ENCODE measurements around the gene GALNT18. TPM values are rescaled to one million over a fixed set of nuclear protein-coding genes. Genes with fewer than 3 reads are reported as not detected.

Gene GALNT18
- total RNA-seq, 1 donor from 2014 or later: 22.1 TPM

- DNase-seq (ENCODE audit: extremely low spot score in 2 of 2): no peak
- H3K4me3 ChIP-seq: no peak overlapping the region
- TF ChIP-seq, protein P1, sequence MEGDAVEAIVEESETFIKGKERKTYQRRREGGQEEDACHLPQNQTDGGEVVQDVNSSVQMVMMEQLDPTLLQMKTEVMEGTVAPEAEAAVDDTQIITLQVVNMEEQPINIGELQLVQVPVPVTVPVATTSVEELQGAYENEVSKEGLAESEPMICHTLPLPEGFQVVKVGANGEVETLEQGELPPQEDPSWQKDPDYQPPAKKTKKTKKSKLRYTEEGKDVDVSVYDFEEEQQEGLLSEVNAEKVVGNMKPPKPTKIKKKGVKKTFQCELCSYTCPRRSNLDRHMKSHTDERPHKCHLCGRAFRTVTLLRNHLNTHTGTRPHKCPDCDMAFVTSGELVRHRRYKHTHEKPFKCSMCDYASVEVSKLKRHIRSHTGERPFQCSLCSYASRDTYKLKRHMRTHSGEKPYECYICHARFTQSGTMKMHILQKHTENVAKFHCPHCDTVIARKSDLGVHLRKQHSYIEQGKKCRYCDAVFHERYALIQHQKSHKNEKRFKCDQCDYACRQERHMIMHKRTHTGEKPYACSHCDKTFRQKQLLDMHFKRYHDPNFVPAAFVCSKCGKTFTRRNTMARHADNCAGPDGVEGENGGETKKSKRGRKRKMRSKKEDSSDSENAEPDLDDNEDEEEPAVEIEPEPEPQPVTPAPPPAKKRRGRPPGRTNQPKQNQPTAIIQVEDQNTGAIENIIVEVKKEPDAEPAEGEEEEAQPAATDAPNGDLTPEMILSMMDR (IDR thresholded peaks at IDR 0.05): no peak
- TF ChIP-seq POLR2A (IDR thresholded peaks at IDR 0.05) (no peak), POLR2AphosphoS5 (IDR thresholded peaks at IDR 0.05; ENCODE audit: insufficient read depth in 1 of 2, low read depth in 1 of 2) (no peak)
- no peaks in the 10 kb centered on the region for H3K36me3 ChIP-seq
- H3K27me3 ChIP-seq: no peaks in the 10 kb centered on the region
- intact Hi-C loops (cut with DNase I): no loop called here
- H3K9me3 ChIP-seq: no peaks in the 10 kb centered on the region
- H3K27ac ChIP-seq: no peak overlapping the region
- no peaks in the 10 kb centered on the region for H3K4me1 ChIP-seq
These were observed 135.8 kb downstream of the GALNT18 start for GRCh38 chr11:11486002-11486401.

DNA sequence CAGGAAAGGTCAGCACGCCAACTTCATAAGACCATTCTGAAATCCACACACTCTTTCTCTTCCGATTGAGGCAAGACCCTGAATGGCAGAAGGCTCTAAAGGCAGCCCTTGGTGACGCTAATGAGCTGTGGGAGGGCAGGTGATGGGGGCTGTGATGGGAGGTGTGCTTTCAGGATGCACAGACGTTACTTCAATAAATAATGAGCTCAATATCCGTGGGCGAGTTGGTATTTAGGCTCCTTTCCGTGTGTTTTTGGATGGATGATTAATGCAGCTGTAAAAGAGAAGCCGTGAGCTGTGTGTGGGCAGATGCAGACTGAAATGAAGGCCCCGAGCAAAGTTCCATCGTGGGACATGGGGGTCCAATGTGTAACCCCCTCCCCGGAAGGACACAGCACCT lies 138.2 kb downstream of the GALNT18 start:
- Histone ChIP-seq H3K27me3 (no peaks in the 10 kb centered on the region), H3K4me3 (no peak overlapping the region), H3K36me3 (no peaks in the 10 kb centered on the region), H3K9me3 (no peaks in the 10 kb centered on the region), H3K4me1 (no peaks in the 10 kb centered on the region), H3K27ac (no peak overlapping the region)
- intact Hi-C loops (cut with DNase I): no loop called here
- TF ChIP-seq POLR2AphosphoS5 (IDR thresholded peaks at IDR 0.05; ENCODE audit: insufficient read depth in 1 of 2, low read depth in 1 of 2): no peak
- no peak for TF ChIP-seq POLR2A (IDR thresholded peaks at IDR 0.05)
- TF ChIP-seq, protein P1 (IDR thresholded peaks at IDR 0.05): no peak
- no peak for DNase-seq (ENCODE audit: extremely low spot score in 2 of 2)

- no peak for DNase-seq (ENCODE audit: extremely low spot score in 2 of 2)
- Histone ChIP-seq H3K36me3 (no peaks in the 10 kb centered on the region), H3K9me3 (no peaks in the 10 kb centered on the region), H3K27me3 (no peaks in the 10 kb centered on the region), H3K27ac (no peak overlapping the region), H3K4me3 (no peak overlapping the region), H3K4me1 (no peaks in the 10 kb centered on the region)
- TF ChIP-seq POLR2A (IDR thresholded peaks at IDR 0.05): no peak
- intact Hi-C loops (cut with DNase I): no loop called here
These were observed 139.1 kb downstream of the GALNT18 start for GRCh38 chr11:11482730-11483129.

- intact Hi-C loops (cut with DNase I): no loop called here
- no peaks in the 10 kb centered on the region for H3K4me1 ChIP-seq
- TF ChIP-seq POLR2AphosphoS5 (IDR thresholded peaks at IDR 0.05; ENCODE audit: insufficient read depth in 1 of 2, low read depth in 1 of 2) (no peak), POLR2A (IDR thresholded peaks at IDR 0.05) (no peak)
- TF ChIP-seq, protein P1 (IDR thresholded peaks at IDR 0.05): no peak
- H3K9me3 ChIP-seq: no peaks in the 10 kb centered on the region
- H3K4me3 ChIP-seq: no peak overlapping the region
- no peaks in the 10 kb centered on the region for H3K27me3 ChIP-seq
- DNase-seq (ENCODE audit: extremely low spot score in 2 of 2): no peak
- H3K27ac ChIP-seq: no peak overlapping the region
- no peaks in the 10 kb centered on the region for H3K36me3 ChIP-seq
These were observed 140.4 kb downstream of the GALNT18 start for GRCh38 chr11:11481371-11481770.

DNA sequence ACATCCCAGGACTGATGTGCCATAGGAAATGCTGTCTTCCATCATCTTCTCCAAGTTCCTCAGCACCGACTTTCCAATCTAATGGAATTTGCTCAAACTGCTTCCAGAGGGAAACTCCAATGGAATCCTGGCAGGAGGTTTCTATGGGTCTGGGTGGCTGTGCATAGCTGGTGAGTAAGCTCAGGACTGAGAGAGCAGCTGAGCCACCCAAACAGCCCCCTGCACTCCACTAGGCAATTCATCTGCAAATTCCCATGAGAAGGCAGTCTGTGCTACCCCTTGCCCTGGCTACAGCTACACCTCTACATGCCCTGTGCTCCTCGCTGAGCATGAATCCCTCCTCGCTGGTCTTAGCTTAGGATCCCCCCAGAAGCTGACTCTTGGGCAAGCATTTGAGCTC lies 140.8 kb downstream of the GALNT18 start:
- Histone ChIP-seq H3K4me3 (no peak overlapping the region), H3K36me3 (no peaks in the 10 kb centered on the region), H3K9me3 (no peaks in the 10 kb centered on the region), H3K27me3 (no peaks in the 10 kb centered on the region), H3K27ac (no peak overlapping the region), H3K4me1 (no peaks in the 10 kb centered on the region)
- TF ChIP-seq, protein P1 (IDR thresholded peaks at IDR 0.05): no peak
- TF ChIP-seq POLR2AphosphoS5 (IDR thresholded peaks at IDR 0.05; ENCODE audit: insufficient read depth in 1 of 2, low read depth in 1 of 2): no peak
- no peak for TF ChIP-seq POLR2A (IDR thresholded peaks at IDR 0.05)
- DNase-seq (ENCODE audit: extremely low spot score in 2 of 2): no peak
- intact Hi-C loops (cut with DNase I): no loop called here

GRCh38 chr11:11478687-11479086 lies 143.1 kb downstream of the GALNT18 start:
- no peak overlapping the region for H3K4me3 ChIP-seq
- no peaks in the 10 kb centered on the region for H3K4me1 ChIP-seq
- H3K27me3 ChIP-seq: no peaks in the 10 kb centered on the region
- intact Hi-C loops (cut with DNase I): no loop called here
- no peaks in the 10 kb centered on the region for H3K9me3 ChIP-seq
- no peaks in the 10 kb centered on the region for H3K36me3 ChIP-seq
- DNase-seq (ENCODE audit: extremely low spot score in 2 of 2): no peak
- no peak overlapping the region for H3K27ac ChIP-seq
- TF ChIP-seq, protein P1 (IDR thresholded peaks at IDR 0.05): no peak
- TF ChIP-seq POLR2AphosphoS5 (IDR thresholded peaks at IDR 0.05; ENCODE audit: insufficient read depth in 1 of 2, low read depth in 1 of 2): no peak
- no peak for TF ChIP-seq POLR2A (IDR thresholded peaks at IDR 0.05)
